Measurements from ENCODE around the gene NWD2.

NWD2 gene

DNA sequence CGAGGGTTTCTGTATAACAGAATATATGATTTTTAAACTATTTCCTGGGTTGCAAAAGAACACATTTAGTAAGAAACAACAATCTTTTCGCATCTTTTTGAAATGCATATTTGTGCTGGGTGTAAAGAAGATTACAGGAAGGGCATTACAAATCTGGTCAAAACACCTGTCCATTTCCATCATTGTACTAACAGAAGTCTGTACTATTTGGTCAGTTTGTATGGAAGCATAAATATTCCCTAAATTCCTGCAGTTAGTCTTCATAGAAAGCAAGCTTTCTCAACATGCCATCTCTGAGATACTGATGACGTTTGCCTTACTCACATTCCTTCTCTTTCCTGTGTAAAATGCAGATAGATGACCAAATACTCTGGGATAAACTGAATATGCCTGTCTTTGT, 203.3 kb downstream of the NWD2 start:
- WGBS, 2 experiments: 88 to 98% methylated on average over 1 to 3 of the region's 3 CpGs
- H3K27me3 ChIP-seq (ENCODE audit: control insufficient read depth, insufficient read depth, low read length, poor library complexity, severe bottlenecking): peaks cover under 1% of the 10 kb centered on the region
- H3K36me3 ChIP-seq (ENCODE audit: control insufficient read depth, insufficient read depth, low read length): no peaks in the 10 kb centered on the region
- H3K4me3 ChIP-seq (ENCODE audit: insufficient read depth, low read depth, low read length): no peak overlapping the region
- no peaks in the 10 kb centered on the region for H3K9me3 ChIP-seq (ENCODE audit: control insufficient read depth, low read length)
- no peak overlapping the region for H3K27ac ChIP-seq (ENCODE audit: insufficient read depth, low read depth, low read length, poor library complexity, severe bottlenecking)
- no peaks in the 10 kb centered on the region for H3K4me1 ChIP-seq (ENCODE audit: control insufficient read depth, insufficient read depth, low read length)

DNA sequence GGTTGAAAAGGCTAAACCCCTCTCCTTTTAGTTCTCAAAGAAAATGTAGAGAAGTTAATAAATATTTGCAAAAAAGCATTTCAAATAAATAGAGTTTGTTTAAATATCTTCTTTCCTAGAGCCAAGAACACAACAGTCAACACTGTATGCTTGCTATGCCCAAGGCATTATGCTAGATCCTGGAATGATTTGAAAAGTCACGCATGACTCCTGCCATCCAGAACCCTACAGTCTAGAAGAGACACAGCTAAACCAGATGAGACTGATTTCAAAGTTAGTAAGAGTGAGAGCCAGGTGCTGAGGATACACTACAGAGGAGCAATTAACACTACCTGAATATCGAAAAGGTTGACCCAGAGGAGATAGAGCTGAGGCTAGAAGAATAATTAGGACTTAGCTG, 205.8 kb downstream of the NWD2 start:
- Histone ChIP-seq H3K27ac (ENCODE audit: insufficient read depth, low read depth, low read length, poor library complexity, severe bottlenecking) (no peak overlapping the region), H3K27me3 (ENCODE audit: control insufficient read depth, insufficient read depth, low read length, poor library complexity, severe bottlenecking) (peaks cover 24% of the 10 kb centered on the region), H3K4me1 (ENCODE audit: control insufficient read depth, insufficient read depth, low read length) (peaks cover 5% of the 10 kb centered on the region), H3K36me3 (ENCODE audit: control insufficient read depth, insufficient read depth, low read length) (no peaks in the 10 kb centered on the region), H3K9me3 (ENCODE audit: control insufficient read depth, low read length) (no peaks in the 10 kb centered on the region), H3K4me3 (ENCODE audit: insufficient read depth, low read depth, low read length) (no peak overlapping the region)
- WGBS, 2 experiments: 92 to 97% methylated on average over 2 of the region's 2 CpGs

DNA sequence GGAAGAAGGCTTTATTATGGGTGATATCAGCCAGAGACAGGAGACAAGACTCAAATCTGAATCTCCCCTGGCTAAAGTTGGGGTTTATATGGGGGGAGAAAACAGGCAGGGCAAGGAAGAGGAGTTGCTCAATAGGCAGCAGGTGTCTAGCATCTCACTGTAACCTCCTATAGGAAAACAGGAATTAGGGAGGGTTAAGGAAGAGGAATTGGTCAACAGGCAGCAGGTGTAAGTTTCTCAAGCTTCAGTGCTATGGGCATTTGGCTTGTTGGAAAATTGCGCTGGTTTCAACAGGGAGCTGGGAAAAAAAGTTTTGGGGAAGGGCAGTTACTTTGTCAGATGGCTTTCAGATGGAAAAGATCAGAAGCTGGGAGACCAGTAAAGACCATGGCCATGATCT, 206.4 kb downstream of the NWD2 start:
- Histone ChIP-seq H3K27ac (ENCODE audit: insufficient read depth, low read depth, low read length, poor library complexity, severe bottlenecking) (no peak overlapping the region), H3K9me3 (ENCODE audit: control insufficient read depth, low read length) (no peaks in the 10 kb centered on the region), H3K4me3 (ENCODE audit: insufficient read depth, low read depth, low read length) (no peak overlapping the region), H3K36me3 (ENCODE audit: control insufficient read depth, insufficient read depth, low read length) (no peaks in the 10 kb centered on the region), H3K4me1 (ENCODE audit: control insufficient read depth, insufficient read depth, low read length) (peaks cover 5% of the 10 kb centered on the region), H3K27me3 (ENCODE audit: control insufficient read depth, insufficient read depth, low read length, poor library complexity, severe bottlenecking) (peaks cover 31% of the 10 kb centered on the region)
- WGBS, 2 experiments: 93 to 96% methylated on average over 1 of the region's 1 CpG

DNA sequence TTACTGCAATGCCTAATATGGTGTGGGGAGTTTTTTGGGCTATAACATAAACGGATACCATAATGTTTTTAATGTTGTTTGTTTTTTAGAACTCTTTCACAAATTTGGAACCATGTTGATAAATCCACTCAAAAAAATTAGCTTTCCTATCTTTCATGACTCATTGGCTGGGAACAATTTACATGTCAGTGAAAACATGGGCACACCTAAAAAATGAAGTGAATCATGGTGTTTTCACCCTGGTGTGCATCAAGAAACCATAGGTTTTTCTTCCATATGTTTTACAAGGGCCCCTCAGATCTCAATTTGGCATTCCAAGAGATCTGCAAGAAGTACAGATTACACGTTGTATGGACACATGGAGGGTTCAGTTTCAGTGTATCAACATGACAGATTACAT, 207.1 kb downstream of the NWD2 start:
- Histone ChIP-seq H3K4me3 (ENCODE audit: insufficient read depth, low read depth, low read length) (no peak overlapping the region), H3K27ac (ENCODE audit: insufficient read depth, low read depth, low read length, poor library complexity, severe bottlenecking) (no peak overlapping the region), H3K4me1 (ENCODE audit: control insufficient read depth, insufficient read depth, low read length) (peaks cover 5% of the 10 kb centered on the region), H3K27me3 (ENCODE audit: control insufficient read depth, insufficient read depth, low read length, poor library complexity, severe bottlenecking) (peaks cover 38% of the 10 kb centered on the region), H3K36me3 (ENCODE audit: control insufficient read depth, insufficient read depth, low read length) (no peaks in the 10 kb centered on the region), H3K9me3 (ENCODE audit: control insufficient read depth, low read length) (no peaks in the 10 kb centered on the region)
- 74 to 92% methylated on average over 2 of the region's 2 CpGs for WGBS, 2 experiments

- H3K4me1 ChIP-seq (ENCODE audit: control insufficient read depth, insufficient read depth, low read length): peaks cover 5% of the 10 kb centered on the region
- WGBS, 2 experiments: 2 to 7% methylated on average over 3 of the region's 3 CpGs
- H3K4me3 ChIP-seq (ENCODE audit: insufficient read depth, low read depth, low read length): no peak overlapping the region
- no peaks in the 10 kb centered on the region for H3K9me3 ChIP-seq (ENCODE audit: control insufficient read depth, low read length)
- peaks cover 41% of the 10 kb centered on the region for H3K27me3 ChIP-seq (ENCODE audit: control insufficient read depth, insufficient read depth, low read length, poor library complexity, severe bottlenecking)
- H3K27ac ChIP-seq (ENCODE audit: insufficient read depth, low read depth, low read length, poor library complexity, severe bottlenecking): no peak overlapping the region
- H3K36me3 ChIP-seq (ENCODE audit: control insufficient read depth, insufficient read depth, low read length): no peaks in the 10 kb centered on the region
These were observed 208.4 kb downstream of the NWD2 start for GRCh38 chr4:37452952-37453280.

DNA sequence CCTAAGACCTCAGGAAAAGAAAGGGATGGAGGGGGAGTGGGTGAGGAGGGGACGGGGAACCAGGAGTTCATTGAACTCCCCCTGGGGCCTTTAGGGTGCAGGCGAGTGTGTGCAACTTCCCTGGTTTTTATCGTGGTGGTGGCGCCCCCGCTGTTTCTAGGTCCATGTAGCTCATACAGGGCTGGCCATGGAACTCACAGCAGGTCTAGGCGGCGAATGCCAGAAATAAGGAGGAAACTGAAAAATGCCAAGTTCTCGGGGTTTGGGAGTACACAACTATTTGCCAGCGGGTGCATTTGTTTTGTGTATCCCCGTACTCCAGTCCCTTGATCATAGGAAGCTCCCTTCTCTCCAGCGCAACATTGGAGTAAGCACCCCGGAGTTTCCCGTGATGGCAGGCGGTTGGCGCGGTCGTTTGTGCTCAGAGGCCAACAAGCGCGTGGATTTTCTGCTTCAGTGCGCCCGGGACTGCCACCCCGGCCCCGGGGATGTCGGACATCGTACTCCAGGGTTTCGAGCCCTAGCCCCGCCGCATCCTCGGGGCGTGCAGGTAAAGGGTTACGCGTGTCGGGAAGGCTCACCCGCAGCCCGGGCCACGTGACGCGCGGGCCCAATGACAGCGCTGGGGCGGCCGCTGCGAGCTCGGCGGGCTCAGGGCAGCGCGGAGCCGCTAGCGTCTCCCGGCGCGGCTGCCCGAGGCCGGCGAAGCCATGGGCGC, 208.9 kb downstream of the NWD2 start:
- WGBS, 2 experiments: 1 to 2% methylated on average over 56 of the region's 56 CpGs
- no peak overlapping the region for H3K27ac ChIP-seq (ENCODE audit: insufficient read depth, low read depth, low read length, poor library complexity, severe bottlenecking)
- peaks cover 5% of the 10 kb centered on the region for H3K4me1 ChIP-seq (ENCODE audit: control insufficient read depth, insufficient read depth, low read length)
- H3K27me3 ChIP-seq (ENCODE audit: control insufficient read depth, insufficient read depth, low read length, poor library complexity, severe bottlenecking): peaks cover 41% of the 10 kb centered on the region
- no peaks in the 10 kb centered on the region for H3K36me3 ChIP-seq (ENCODE audit: control insufficient read depth, insufficient read depth, low read length)
- peak overlapping the region; percentile 24 for H3K4me3 ChIP-seq (ENCODE audit: insufficient read depth, low read depth, low read length)
- H3K9me3 ChIP-seq (ENCODE audit: control insufficient read depth, low read length): no peaks in the 10 kb centered on the region

- no peaks in the 10 kb centered on the region for H3K9me3 ChIP-seq (ENCODE audit: control insufficient read depth, low read length)
- no peak overlapping the region for H3K27ac ChIP-seq (ENCODE audit: insufficient read depth, low read depth, low read length, poor library complexity, severe bottlenecking)
- H3K36me3 ChIP-seq (ENCODE audit: control insufficient read depth, insufficient read depth, low read length): no peaks in the 10 kb centered on the region
- peaks cover 5% of the 10 kb centered on the region for H3K4me1 ChIP-seq (ENCODE audit: control insufficient read depth, insufficient read depth, low read length)
- peaks cover 41% of the 10 kb centered on the region for H3K27me3 ChIP-seq (ENCODE audit: control insufficient read depth, insufficient read depth, low read length, poor library complexity, severe bottlenecking)
- H3K4me3 ChIP-seq (ENCODE audit: insufficient read depth, low read depth, low read length): peak overlapping the region; percentile 24
- 5 to 7% methylated on average over 32 of the region's 32 CpGs for WGBS, 2 experiments
These were observed 209.7 kb downstream of the NWD2 start for GRCh38 chr4:37453999-37454800.

GRCh38 chr4:37455301-37456131, 211.0 kb downstream of the NWD2 start:
- Histone ChIP-seq H3K27me3 (ENCODE audit: control insufficient read depth, insufficient read depth, low read length, poor library complexity, severe bottlenecking) (peaks cover 41% of the 10 kb centered on the region), H3K27ac (ENCODE audit: insufficient read depth, low read depth, low read length, poor library complexity, severe bottlenecking) (no peak overlapping the region), H3K4me1 (ENCODE audit: control insufficient read depth, insufficient read depth, low read length) (peaks cover 5% of the 10 kb centered on the region), H3K9me3 (ENCODE audit: control insufficient read depth, low read length) (no peaks in the 10 kb centered on the region), H3K4me3 (ENCODE audit: insufficient read depth, low read depth, low read length) (no peak overlapping the region), H3K36me3 (ENCODE audit: control insufficient read depth, insufficient read depth, low read length) (no peaks in the 10 kb centered on the region)
- 90 to 91% methylated on average over 11 of the region's 11 CpGs for WGBS, 2 experiments

- Histone ChIP-seq H3K36me3 (ENCODE audit: control insufficient read depth, insufficient read depth, low read length) (no peaks in the 10 kb centered on the region), H3K27me3 (ENCODE audit: control insufficient read depth, insufficient read depth, low read length, poor library complexity, severe bottlenecking) (peaks cover 2% of the 10 kb centered on the region), H3K4me1 (ENCODE audit: control insufficient read depth, insufficient read depth, low read length) (no peaks in the 10 kb centered on the region), H3K4me3 (ENCODE audit: insufficient read depth, low read depth, low read length) (no peak overlapping the region), H3K27ac (ENCODE audit: insufficient read depth, low read depth, low read length, poor library complexity, severe bottlenecking) (no peak overlapping the region), H3K9me3 (ENCODE audit: control insufficient read depth, low read length) (no peaks in the 10 kb centered on the region)
- 94 to 97% methylated on average over 1 of the region's 1 CpG for WGBS, 2 experiments
These were observed 217.3 kb downstream of the NWD2 start for GRCh38 chr4:37461801-37462200.

Data from ectodermal cell (in vitro differentiated cells).